ENCODE data around the gene CYB561.

DNA sequence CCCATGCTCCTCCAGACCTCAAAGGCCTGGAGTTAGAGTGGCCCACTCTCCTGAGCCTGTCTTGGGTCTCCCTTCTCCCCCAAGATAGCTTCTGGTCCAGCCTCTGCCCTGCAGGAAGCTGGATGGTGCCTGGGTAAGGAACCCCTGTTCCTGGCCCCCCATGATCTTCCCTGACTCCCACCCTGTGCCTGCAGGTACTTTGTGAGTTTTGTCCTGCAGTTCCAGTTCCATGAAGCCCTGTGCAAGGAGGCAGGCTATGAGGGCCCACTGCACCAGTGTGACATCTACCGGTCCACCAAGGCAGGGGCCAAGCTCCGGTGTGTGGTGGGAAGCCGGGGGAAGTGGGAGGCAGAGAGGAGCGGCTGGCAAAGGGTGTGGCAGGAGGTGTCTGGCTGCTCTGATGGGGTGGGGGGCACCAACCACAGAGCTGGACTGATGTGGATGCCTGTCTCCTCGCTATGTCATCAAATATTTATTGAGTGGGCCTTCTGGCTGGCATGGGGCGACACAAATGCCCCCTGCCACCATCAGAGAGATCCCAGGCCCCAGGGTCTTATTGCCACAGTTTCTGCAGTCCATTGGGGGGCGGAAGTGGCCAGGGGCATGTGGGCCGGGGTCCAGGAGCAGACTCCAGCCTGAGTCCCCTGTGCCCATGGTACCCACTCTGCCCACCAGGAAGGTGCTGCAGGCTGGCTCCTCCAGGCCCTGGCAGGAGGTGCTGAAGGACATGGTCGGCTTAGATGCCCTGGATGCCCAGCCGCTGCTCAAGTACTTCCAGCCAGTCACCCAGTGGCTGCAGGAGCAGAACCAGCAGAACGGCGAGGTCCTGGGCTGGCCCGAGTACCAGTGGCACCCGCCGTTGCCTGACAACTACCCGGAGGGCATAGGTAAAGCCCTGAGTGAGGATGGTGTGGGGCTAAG lies 37.8 kb upstream of the CYB561 start:
- TF ChIP-seq POLR2A (IDR thresholded peaks at IDR 0.05) (no peak), EP300 (IDR thresholded peaks at IDR 0.05) (no peak)
- TF ChIP-seq, protein P1, sequence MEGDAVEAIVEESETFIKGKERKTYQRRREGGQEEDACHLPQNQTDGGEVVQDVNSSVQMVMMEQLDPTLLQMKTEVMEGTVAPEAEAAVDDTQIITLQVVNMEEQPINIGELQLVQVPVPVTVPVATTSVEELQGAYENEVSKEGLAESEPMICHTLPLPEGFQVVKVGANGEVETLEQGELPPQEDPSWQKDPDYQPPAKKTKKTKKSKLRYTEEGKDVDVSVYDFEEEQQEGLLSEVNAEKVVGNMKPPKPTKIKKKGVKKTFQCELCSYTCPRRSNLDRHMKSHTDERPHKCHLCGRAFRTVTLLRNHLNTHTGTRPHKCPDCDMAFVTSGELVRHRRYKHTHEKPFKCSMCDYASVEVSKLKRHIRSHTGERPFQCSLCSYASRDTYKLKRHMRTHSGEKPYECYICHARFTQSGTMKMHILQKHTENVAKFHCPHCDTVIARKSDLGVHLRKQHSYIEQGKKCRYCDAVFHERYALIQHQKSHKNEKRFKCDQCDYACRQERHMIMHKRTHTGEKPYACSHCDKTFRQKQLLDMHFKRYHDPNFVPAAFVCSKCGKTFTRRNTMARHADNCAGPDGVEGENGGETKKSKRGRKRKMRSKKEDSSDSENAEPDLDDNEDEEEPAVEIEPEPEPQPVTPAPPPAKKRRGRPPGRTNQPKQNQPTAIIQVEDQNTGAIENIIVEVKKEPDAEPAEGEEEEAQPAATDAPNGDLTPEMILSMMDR (IDR thresholded peaks at IDR 0.05) = no peak

All from tibial nerve (tissue), 4 donors.